GM19035 (cell line): ENCODE measurements around the gene TADA2A.
"Not testable (repeated sequence)": the region's sequence is repeated elsewhere in the genome, so short reads cannot be mapped to it uniquely, and the experiment has no call there.

ENCODE experiments used
- ATAC-seq: cut with Tn5 transposase; IDR thresholded peaks from one replicate; pipeline ENCODE4 v1.9.1; 2021; ENCODE audit not compliant: unreplicated experiment

The TADA2A gene

DNA sequence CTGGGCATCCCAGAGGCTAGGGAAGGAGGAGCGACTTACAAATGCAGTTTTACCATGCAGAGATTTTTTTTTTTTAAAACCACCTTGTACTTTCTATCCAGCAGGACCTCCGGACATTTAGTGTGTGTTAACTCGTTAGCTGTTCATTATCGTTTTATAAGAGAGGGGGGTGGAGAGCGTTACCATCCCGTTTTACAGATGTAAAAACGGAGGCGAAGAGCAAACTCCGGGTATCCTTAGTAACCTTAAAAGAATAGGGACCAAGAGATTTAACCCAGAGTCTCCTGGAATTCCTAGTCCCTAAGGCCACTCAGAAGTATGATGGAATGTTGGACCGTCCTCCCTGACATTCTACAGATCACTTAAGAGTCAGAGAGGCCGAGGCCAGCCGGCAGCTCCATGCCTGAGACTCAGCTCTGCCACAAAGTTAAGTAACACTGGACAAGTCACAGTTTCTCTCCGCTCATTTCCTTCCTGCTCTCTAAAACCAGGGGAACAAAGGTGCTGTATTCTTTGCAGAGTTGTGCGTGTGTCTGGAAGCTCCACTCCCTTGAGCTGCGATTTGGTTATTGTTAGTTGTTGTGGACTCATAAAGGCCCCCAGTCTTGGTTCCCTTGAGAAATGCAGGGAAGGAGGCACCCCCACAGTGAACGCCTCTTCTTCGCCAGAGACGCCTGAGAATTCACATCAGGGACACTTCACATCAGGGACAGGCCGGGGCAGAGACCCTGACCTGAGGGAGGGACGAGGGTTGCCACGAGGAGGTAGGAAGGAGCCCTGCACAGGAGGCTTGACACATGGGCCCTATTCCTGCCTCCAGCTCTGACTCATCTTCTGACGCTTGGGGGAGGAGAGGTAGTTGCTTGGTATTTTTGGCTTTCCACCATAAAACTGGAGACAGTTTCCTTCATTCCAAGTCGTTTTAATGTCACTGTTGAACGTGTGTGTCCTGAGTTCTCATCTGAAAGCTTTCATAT is 84.2 kb downstream of the TADA2A start:
- ATAC-seq = no peak

DNA sequence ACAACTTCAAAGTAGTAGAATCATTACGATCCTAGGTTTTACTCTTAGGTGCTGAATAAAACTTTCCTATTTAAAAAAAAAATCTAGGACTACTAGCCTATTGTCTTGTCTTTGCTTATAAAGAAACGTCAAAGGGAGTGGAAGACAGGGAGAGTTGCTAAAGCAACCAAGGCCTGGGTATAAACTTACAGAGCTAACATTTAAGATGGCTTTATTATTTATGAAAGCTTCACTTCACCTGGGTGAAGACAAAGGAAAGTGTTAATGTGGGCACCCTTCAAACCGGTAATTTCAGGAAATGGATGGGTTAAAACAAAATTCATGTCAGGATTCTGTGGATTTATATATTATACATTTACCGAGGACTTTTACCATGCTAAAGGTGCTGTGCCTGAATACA is 85.5 kb downstream of the TADA2A start:
- no peak for ATAC-seq

- ATAC-seq = no peak
Observed at GRCh38 chr17:37493249-37494027, 86.8 kb downstream of the TADA2A start.

GRCh38 chr17:37494401-37494831 is 87.7 kb downstream of the TADA2A start:
- ATAC-seq = no peak

DNA sequence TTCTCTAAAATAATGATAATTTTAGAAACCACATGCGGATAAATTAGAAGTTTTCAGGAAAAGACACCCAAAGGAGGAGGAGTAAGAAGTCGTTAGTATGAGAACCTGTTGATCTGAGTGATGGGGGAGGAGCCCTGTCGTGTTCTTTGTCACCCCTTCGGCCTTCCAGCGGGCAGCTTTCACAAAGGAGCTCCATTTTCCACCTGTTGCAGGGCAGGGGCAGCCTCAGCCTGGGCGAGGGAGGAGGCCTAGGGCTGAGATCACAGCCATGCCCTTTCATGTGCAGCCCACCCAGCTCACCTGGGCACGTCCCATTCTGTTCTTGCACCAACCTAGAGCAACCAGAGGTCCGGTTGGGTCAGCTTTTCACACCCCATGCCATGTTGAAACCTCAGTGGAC is 88.3 kb downstream of the TADA2A start:
- no peak for ATAC-seq

- ATAC-seq = no peak
Observed at GRCh38 chr17:37500378-37500777, 93.7 kb downstream of the TADA2A start.

GRCh38 chr17:37502009-37502936 is 95.6 kb downstream of the TADA2A start:
- no peak for ATAC-seq

GRCh38 chr17:37503148-37503547 is 96.5 kb downstream of the TADA2A start:
- ATAC-seq = no peak

DNA sequence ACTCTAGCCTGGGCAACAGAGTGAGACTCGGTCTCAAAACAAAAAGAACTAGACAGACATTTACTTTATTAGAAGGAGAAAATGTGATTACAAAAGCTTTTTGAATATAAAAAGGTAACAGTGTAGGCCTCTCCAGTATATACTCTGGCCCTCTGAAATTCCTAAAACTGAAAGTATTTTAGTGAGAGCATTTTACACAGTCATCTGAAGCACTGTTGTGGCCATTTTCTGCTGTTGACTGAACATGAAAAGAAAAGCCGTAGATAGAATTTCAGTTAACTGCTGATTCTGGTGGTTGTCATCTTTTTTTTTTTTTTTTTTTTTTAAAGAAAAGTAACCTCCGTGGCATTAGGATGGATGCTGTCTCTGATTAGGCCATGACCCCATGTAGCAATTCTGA is 98.6 kb downstream of the TADA2A start:
- no peak for ATAC-seq

GRCh38 chr17:37506678-37507077 is 100.0 kb downstream of the TADA2A start:
- no peak for ATAC-seq

DNA sequence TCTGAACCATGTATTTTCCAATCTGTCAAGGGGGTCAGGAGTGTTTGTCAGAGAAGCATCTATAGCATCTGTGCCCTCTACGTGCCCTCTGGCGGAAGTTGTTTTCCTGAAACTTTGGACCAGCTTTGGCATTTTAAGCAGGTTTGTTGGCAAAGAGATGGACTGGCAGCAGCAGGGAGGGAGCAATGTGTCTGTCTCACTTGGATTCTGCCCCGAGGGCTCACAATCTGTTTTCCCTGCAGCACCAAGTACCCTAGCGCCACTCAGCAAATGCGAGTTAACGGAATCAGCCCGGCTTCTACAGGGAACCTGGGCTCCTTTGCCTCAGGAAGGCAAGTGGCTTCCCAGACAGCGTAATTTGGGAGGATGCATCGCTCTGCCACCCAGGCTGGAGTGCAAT is 100.4 kb downstream of the TADA2A start:
- no peak for ATAC-seq

DNA sequence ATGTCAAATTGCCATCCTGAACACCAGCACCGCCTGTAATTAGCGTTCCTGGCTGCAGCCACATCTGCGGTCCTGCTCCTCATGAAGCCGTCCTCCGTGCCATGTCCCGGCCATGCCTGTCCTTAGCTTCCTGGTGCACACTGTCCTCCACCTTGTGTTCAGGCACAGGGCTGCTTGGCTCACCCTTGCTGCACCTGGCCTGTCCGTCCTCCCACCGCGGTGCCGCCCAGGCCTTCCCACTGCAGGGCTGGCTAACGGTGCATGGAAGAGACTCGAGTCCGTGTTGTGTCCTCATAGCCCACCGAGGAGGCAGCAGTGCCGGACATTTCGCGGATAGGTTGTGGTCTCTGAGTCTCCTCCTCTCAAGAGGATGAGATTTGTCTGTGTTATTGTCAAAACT is 103.4 kb downstream of the TADA2A start:
- ATAC-seq = no peak

DNA sequence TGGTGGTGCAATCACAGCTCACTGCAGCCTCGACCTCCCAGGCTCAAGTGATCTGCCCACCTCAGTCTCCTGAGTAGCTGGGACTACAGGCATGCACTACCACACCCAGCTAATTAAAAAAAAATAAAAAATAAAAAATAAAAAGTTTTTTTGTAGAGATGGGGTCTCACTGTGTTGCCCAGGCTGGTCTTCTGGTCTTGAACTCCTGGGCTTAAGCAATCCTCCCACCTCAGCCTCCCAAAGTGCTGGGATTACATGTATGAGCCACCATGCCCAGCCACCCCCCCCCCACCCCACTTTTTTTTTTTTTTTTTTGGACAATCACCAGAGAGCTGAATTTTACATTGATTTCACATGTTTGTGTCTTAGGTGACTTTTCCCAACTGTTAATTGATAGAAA is 105.0 kb downstream of the TADA2A start:
- not testable (repeated sequence) for ATAC-seq

- ATAC-seq = no peak
Observed at GRCh38 chr17:37512442-37513068, 105.9 kb downstream of the TADA2A start.

DNA sequence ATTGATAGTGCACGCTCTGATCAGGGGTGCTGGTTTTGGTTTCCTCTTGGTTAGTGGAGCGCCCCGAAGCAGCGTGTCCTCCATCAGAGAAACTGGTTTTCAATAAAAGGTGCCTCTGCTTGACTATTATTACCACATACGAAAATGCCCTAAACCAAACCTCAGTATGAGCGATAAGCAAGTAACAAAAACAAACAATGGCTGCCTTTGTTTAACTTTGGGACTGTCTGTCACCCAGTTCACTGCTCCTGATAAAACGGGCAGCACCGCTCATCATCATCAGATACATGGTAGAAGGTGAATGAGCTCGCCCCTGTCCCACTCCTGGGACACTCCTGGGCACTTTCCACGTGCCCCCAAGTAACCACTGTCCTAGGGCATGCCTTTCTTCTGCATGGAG is 107.0 kb downstream of the TADA2A start:
- no peak for ATAC-seq

DNA sequence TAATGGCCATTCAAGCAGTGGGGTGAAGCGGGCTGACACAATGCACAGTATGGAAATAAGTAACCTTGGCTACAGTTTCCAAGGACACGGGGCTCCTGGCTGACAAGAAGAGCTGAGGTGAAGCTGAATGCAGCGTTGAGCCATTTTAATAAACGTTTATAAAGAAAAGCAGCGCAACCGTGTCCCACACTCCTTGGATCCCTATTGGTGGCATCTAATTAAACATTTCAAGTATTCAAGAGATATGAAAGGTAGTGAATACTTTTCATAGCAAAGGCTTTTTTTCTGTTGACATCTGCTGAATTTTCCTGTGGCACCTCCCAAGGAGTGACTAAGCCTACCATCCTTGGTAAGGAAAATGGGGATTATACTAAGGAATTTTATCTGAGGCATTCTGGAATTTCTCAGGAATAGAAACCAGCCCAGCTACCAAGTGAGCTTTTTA is 109.5 kb downstream of the TADA2A start:
- no peak for ATAC-seq

- no peak for ATAC-seq
Observed at GRCh38 chr17:37517881-37518280, 111.2 kb downstream of the TADA2A start.

- no peak for ATAC-seq
Observed at GRCh38 chr17:37518826-37519225, 112.1 kb downstream of the TADA2A start.

DNA sequence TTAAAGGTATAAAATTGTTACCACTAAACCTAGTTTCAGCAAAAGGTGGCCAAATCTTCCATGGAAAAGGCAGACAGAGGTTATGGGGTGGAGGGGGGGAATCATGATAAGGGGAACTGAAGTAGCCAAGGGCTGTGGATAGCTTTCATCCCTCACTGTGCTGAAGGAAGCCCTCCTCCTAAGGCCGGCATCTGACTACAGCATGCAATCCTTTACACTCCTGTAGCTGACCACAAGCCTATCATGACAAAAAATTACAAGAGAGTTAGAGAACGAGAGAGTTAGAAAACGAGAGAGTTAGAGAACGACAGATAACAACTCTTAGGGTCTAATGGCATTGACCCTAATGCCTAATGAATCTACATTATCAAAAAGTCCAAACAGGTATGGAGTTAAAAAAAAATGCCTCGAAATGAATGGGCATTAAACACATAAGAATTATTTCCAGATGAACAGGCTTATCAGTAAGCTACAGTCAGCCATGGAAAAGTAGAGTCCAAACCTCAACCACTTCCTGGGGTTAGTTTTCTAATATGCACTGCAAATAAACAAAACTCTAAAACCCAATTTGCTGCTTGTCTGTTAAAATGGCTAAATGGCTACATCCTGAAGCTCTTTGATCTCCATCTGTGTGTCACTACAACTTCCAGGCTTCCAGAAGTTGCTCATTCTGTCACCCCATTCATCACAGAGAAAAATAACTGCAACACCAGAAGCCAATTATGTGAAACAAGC is 112.7 kb downstream of the TADA2A start:
- ATAC-seq = no peak

DNA sequence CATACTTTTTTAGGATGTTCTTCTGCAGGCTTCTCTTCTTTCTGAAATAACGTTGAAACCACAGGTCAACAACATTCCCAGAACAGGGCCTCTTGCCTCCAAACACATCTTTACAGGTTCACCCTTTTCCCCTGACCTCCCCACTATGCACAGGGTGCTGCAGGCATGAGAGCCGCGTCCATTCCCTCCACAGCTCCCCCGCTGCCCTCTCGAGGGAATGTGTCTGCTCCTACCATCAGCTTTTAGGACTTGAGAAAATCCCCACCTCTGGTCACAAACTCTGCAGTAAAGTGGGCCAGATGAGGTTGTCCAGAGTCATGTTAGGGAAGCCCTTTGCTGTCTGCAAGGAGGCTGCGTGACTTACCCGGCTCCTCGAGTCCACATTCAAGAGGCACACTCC is 113.5 kb downstream of the TADA2A start:
- no peak for ATAC-seq
